Subcutaneous abdominal adipose tissue (tissue), 5 donors: Measurements from ENCODE around the gene SUPT6H.

Experiments
- H3K27ac ChIP-seq: one replicate; pipeline ENCODE4 v1.7.0; 2013; ENCODE audit warnings: low read depth, mild to moderate bottlenecking, inconsistent platforms, low read length, moderate library complexity
- H3K27me3 ChIP-seq, 5 donors: one replicate each; pipeline ENCODE4 v1.7.0; 2013; ENCODE audit warnings: low read length in 5 of 5, inconsistent platforms in 1 of 5; ENCODE audit not compliant: control insufficient read depth in 5 of 5, insufficient read depth in 4 of 5
- H3K36me3 ChIP-seq, 5 donors: one replicate each; pipeline ENCODE4 v1.7.0; 2013; ENCODE audit warnings: low read length in 5 of 5; ENCODE audit not compliant: control insufficient read depth in 5 of 5, insufficient read depth in 5 of 5
- H3K4me1 ChIP-seq, 5 donors: one replicate each; pipeline ENCODE4 v1.7.0; 2013; ENCODE audit warnings: low read length in 5 of 5, mild to moderate bottlenecking in 3 of 5, moderate library complexity in 1 of 5; ENCODE audit not compliant: control insufficient read depth in 5 of 5, insufficient read depth in 5 of 5
- H3K4me3 ChIP-seq, 5 donors: one replicate each; pipeline ENCODE4 v1.7.0; 2013; ENCODE audit warnings: low read length in 5 of 5, low read depth in 1 of 5
- H3K9ac ChIP-seq, 5 donors: one replicate each; pipeline ENCODE4 v1.7.0; 2013; ENCODE audit warnings: low read length in 5 of 5, mild to moderate bottlenecking in 4 of 5, moderate library complexity in 3 of 5
- H3K9me3 ChIP-seq, 5 donors: one replicate each; pipeline ENCODE4 v1.7.0; 2013; ENCODE audit warnings: low read length in 5 of 5; ENCODE audit not compliant: control insufficient read depth in 5 of 5
- donor health status: healthy.
- donor health status: healthy.
- donor health status: healthy.
- donor health status: healthy.
- donor health status: healthy.

The SUPT6H gene

GRCh38 chr17:28667870-28668269, 5.9 kb downstream of the SUPT6H start:
- Histone ChIP-seq H3K27me3 (no peaks in the 10 kb centered on the region), H3K9me3 (no peaks in the 10 kb centered on the region), H3K9ac (peak overlapping the region in 1 of 5 donors; percentile 28), H3K36me3 (peaks cover 23 to 50% (median 41%) of the 10 kb centered on the region in 5 donors), H3K27ac (no peak overlapping the region), H3K4me3 (no peak overlapping the region), H3K4me1 (peaks cover 4 to 20% (median 15%) of the 10 kb centered on the region in 5 donors)

DNA sequence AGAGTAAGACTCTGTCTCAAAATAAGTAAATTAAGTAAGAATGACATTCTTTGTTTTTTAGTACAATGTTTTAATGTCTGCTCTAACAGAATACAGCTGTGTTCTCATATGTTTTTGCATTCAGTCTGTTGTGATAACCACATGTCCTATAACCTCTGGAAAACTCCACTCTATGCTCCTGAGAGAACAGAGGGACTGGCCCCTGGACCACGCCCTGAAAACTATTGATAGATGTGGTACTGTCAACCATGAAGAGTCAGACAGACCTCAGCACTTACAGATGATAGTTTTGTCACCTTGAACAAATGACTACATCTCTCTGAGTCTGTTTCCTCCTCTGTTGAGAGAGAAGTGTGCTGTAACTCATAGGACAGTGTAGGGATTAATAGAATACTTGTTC, 7.9 kb downstream of the SUPT6H start:
- no peak overlapping the region for H3K4me3 ChIP-seq
- no peaks in the 10 kb centered on the region for H3K9me3 ChIP-seq
- no peaks in the 10 kb centered on the region for H3K27me3 ChIP-seq
- H3K36me3 ChIP-seq = peaks cover 35 to 67% (median 56%) of the 10 kb centered on the region in 5 donors
- H3K27ac ChIP-seq = no peak overlapping the region
- no peak overlapping the region for H3K9ac ChIP-seq
- peaks cover 0 to 7% (median 0%) of the 10 kb centered on the region in 5 donors for H3K4me1 ChIP-seq

GRCh38 chr17:28675490-28675889, 13.5 kb downstream of the SUPT6H start:
- H3K4me3 ChIP-seq = no peak overlapping the region
- H3K4me1 ChIP-seq = no peaks in the 10 kb centered on the region
- peaks cover 39 to 99% (median 90%) of the 10 kb centered on the region in 5 donors for H3K36me3 ChIP-seq

GRCh38 chr17:28675980-28676379, 14.0 kb downstream of the SUPT6H start:
- peaks cover 37 to 100% (median 92%) of the 10 kb centered on the region in 5 donors for H3K36me3 ChIP-seq
- no peaks in the 10 kb centered on the region for H3K4me1 ChIP-seq
- H3K27me3 ChIP-seq = no peaks in the 10 kb centered on the region
- no peak overlapping the region for H3K9ac ChIP-seq
- no peaks in the 10 kb centered on the region for H3K9me3 ChIP-seq
- H3K27ac ChIP-seq = no peak overlapping the region
- no peak overlapping the region for H3K4me3 ChIP-seq

More at GRCh38 chr17:28675490-28675889, 13.5 kb downstream of the SUPT6H start:
- H3K27ac ChIP-seq = no peak overlapping the region
- H3K9ac ChIP-seq = no peak overlapping the region
- H3K9me3 ChIP-seq = no peaks in the 10 kb centered on the region
- no peaks in the 10 kb centered on the region for H3K27me3 ChIP-seq

- Histone ChIP-seq H3K27ac (no peak overlapping the region), H3K27me3 (no peaks in the 10 kb centered on the region), H3K36me3 (peaks cover 24 to 98% (median 92%) of the 10 kb centered on the region in 5 donors), H3K9ac (no peak overlapping the region), H3K4me1 (no peaks in the 10 kb centered on the region), H3K4me3 (no peak overlapping the region), H3K9me3 (no peaks in the 10 kb centered on the region)
Measured at GRCh38 chr17:28682655-28683054, 20.6 kb downstream of the SUPT6H start.

- Histone ChIP-seq H3K36me3 (peaks cover 32 to 99% (median 94%) of the 10 kb centered on the region in 5 donors), H3K27ac (no peak overlapping the region), H3K4me1 (no peaks in the 10 kb centered on the region), H3K4me3 (no peak overlapping the region), H3K27me3 (no peaks in the 10 kb centered on the region), H3K9me3 (no peaks in the 10 kb centered on the region), H3K9ac (peak overlapping the region in 1 of 5 donors; percentile 13)
Measured at GRCh38 chr17:28684963-28685362, 23.0 kb downstream of the SUPT6H start.

DNA sequence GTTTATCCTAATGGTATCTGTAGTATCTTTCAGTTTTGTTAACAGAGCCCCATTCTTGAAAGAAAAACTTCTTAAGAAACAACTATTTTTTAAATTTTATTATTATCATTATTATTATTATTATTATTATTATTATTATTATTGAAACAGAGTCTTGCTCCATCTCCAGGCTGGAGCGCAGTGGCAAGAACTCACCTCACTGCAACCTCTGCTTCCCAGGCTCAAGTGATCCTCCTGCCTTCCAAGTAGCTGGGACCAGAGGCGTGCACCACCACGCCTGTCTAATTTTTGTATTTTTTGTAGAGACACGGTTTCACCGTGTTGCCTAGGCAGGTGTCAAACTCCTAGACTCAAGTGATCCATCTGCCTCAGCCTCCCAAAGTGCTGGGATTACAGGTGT, 23.4 kb downstream of the SUPT6H start:
- Histone ChIP-seq H3K27ac (no peak overlapping the region), H3K9ac (peak overlapping the region in 1 of 5 donors; percentile 13), H3K9me3 (no peaks in the 10 kb centered on the region), H3K36me3 (peaks cover 35 to 99% (median 97%) of the 10 kb centered on the region in 5 donors), H3K4me3 (no peak overlapping the region), H3K4me1 (no peaks in the 10 kb centered on the region), H3K27me3 (no peaks in the 10 kb centered on the region)

GRCh38 chr17:28686296-28686695, 24.3 kb downstream of the SUPT6H start:
- Histone ChIP-seq H3K36me3 (peaks cover 33 to 99% (median 97%) of the 10 kb centered on the region in 5 donors), H3K27me3 (no peaks in the 10 kb centered on the region), H3K9me3 (no peaks in the 10 kb centered on the region), H3K9ac (no peak overlapping the region), H3K4me1 (no peaks in the 10 kb centered on the region), H3K27ac (no peak overlapping the region), H3K4me3 (no peak overlapping the region)

DNA sequence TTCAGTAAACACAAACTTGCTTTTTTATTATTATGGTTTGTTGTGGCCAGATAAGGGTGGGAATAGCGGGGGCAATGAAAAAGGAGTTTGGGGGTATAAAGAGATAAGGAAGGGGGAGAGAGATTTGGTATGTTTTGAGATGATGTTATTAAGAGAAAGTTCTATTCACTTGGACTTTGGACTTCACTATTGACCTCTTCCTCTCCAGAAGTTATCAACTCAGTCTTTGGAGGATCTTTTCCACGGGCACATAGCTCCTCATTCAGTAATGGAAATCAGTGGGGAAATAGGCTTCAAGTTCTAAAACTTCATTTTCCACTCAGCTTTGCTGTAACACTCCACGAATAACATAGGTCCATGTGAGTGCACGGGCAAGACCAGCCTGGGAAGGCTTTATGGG, 26.5 kb downstream of the SUPT6H start:
- Histone ChIP-seq H3K4me3 (no peak overlapping the region), H3K27me3 (no peaks in the 10 kb centered on the region), H3K9me3 (no peaks in the 10 kb centered on the region), H3K4me1 (no peaks in the 10 kb centered on the region), H3K27ac (no peak overlapping the region), H3K36me3 (peaks cover 30 to 94% (median 85%) of the 10 kb centered on the region in 5 donors), H3K9ac (no peak overlapping the region)

- H3K27ac ChIP-seq = no peak overlapping the region
- H3K4me1 ChIP-seq = peaks cover 0 to 2% (median 0%) of the 10 kb centered on the region in 5 donors
- H3K9ac ChIP-seq = no peak overlapping the region
- H3K27me3 ChIP-seq = no peaks in the 10 kb centered on the region
- H3K9me3 ChIP-seq = no peaks in the 10 kb centered on the region
- H3K36me3 ChIP-seq = peaks cover 30 to 95% (median 85%) of the 10 kb centered on the region in 5 donors
- H3K4me3 ChIP-seq = no peak overlapping the region
Measured at GRCh38 chr17:28689011-28689410, 27.0 kb downstream of the SUPT6H start.
